Endothelial cell of umbilical vein (primary cell): ENCODE results near the gene CCL4. TPM values are rescaled to one million over a fixed set of nuclear protein-coding genes. Genes with fewer than 3 reads are reported as not detected.

Experiments
- BruUV-seq: library from RNA; stranded (reverse); fragments of 400-500 nt; replicated peaks from 2 replicates; lab custom pipeline; 2021; lab: Mats Ljungman, UMichigan
- CTCF ChIA-PET: fragments of 300-600, 350-600 bp; sonication (Branson Sonifier 250); formaldehyde crosslinking; loops from one replicate; lab custom pipeline; 2021; ENCODE audit warnings: antibody characterized with exemption, inconsistent platforms; lab: Charles Lee
- POLR2A ChIA-PET: fragments of 300-600, 350-600 bp; sonication (Branson Sonifier 250); formaldehyde crosslinking; loops from one replicate; lab custom pipeline; 2021; ENCODE audit warnings: antibody characterized with exemption, inconsistent platforms; lab: Charles Lee
- DNase-seq: peaks from one replicate; pipeline ENCODE4 v3.0.0-alpha.2; 2011; ENCODE audit warnings: low read depth, low spot score
- FAIRE-seq: peaks from 2 replicates; lab custom pipeline; 2011; peaks lifted over from hg19 to GRCh38; lab: Jason Lieb, UNC
- H2AFZ ChIP-seq: 2 replicates; pipeline ENCODE4 v1.6.0; 2012; ENCODE audit warnings: low read depth, low read length, control low read depth, inconsistent platforms
- H3K27ac ChIP-seq: 2 replicates; pipeline ENCODE4 v1.5.1; 2011; ENCODE audit warnings: low read depth, mild to moderate bottlenecking, control low read depth, low read length, moderate library complexity; ENCODE audit not compliant: insufficient read depth
- H3K27me3 ChIP-seq, 2 experiments: 2 replicates each; pipeline versions ENCODE4 v1.6.0 to v1.6.1; 2011; ENCODE audit warnings: low read length in 2 of 2, mixed read lengths in 1 of 2; ENCODE audit not compliant: control insufficient read depth in 2 of 2, insufficient read depth in 2 of 2
- H3K36me3 ChIP-seq, 2 experiments: 2 replicates in 1 of 2; 3 replicates in 1 of 2; pipeline ENCODE4 v1.5.1; 2011; ENCODE audit warnings: low read length in 2 of 2, mild to moderate bottlenecking in 1 of 2, moderate library complexity in 1 of 2; ENCODE audit not compliant: control insufficient read depth in 2 of 2, insufficient read depth in 2 of 2; ENCODE audit errors: extremely low read depth in 1 of 2
- H3K4me1 ChIP-seq: 3 replicates; pipeline ENCODE4 v1.5.1; 2011; ENCODE audit warnings: mild to moderate bottlenecking, low read length; ENCODE audit not compliant: control insufficient read depth, insufficient read depth; ENCODE audit errors: extremely low read depth
- H3K4me2 ChIP-seq: 2 replicates; pipeline ENCODE4 v1.6.1; 2011; ENCODE audit warnings: low read length, control low read depth, mixed read lengths; ENCODE audit not compliant: insufficient read depth
- H3K4me3 ChIP-seq, 3 experiments: fragments of 200-600 bp in 1 of 3; sonication (generic), shearing (Covaris generic) in 1 of 3; replicated peaks in 1 of 3; 2 replicates each; pipeline ENCODE4 v1.5.1; 2011 to 2016; ENCODE audit warnings: control low read depth in 3 of 3, low read length in 3 of 3, mild to moderate bottlenecking in 2 of 3, inconsistent platforms in 1 of 3, low read depth in 1 of 3, moderate library complexity in 1 of 3; ENCODE audit not compliant: insufficient read depth in 1 of 3
- H3K79me2 ChIP-seq: 2 replicates; pipeline ENCODE4 v1.6.0; 2012; ENCODE audit warnings: low read length, inconsistent platforms; ENCODE audit not compliant: control insufficient read depth, insufficient read depth
- H3K9ac ChIP-seq: replicated peaks from 2 replicates; pipeline ENCODE3; 2011; ENCODE audit warnings: low read length, control low read depth; ENCODE audit not compliant: insufficient read depth; ENCODE audit errors: extremely low read depth
- H3K9me1 ChIP-seq: replicated peaks from 3 replicates; pipeline ENCODE4 v1.6.0; 2011; ENCODE audit warnings: mild to moderate bottlenecking, low read length; ENCODE audit not compliant: control insufficient read depth, insufficient read depth; ENCODE audit errors: extremely low read depth
- H3K9me3 ChIP-seq: replicated peaks from 2 replicates; pipeline ENCODE4 v1.5.1; 2012; ENCODE audit warnings: low read length, inconsistent platforms; ENCODE audit not compliant: control insufficient read depth, insufficient read depth
- H4K20me1 ChIP-seq: replicated peaks from 2 replicates; pipeline ENCODE3; 2011; ENCODE audit warnings: mild to moderate bottlenecking, low read length; ENCODE audit not compliant: control insufficient read depth, insufficient read depth; ENCODE audit errors: extremely low read depth
- EZH2 ChIP-seq: IDR thresholded peaks from 2 replicates; pipeline ENCODE4 v1.6.1; 2012; ENCODE audit warnings: borderline replicate concordance, low read depth, mild to moderate bottlenecking, moderate library complexity, low read length, inconsistent platforms; ENCODE audit not compliant: severe bottlenecking
- FOS ChIP-seq: IDR thresholded peaks from 2 replicates; pipeline ENCODE4 v1.6.1; 2011; ENCODE audit warnings: mild to moderate bottlenecking, low read length, moderate library complexity, borderline replicate concordance; ENCODE audit not compliant: insufficient read depth
- GATA2 ChIP-seq: IDR thresholded peaks from 2 replicates; pipeline ENCODE4 v1.7.0; 2011; ENCODE audit warnings: low read depth, mild to moderate bottlenecking, moderate library complexity, mixed read lengths, low read length; ENCODE audit not compliant: insufficient read length, insufficient read depth
- JUN ChIP-seq: IDR thresholded peaks from 2 replicates; pipeline ENCODE4 v1.6.1; 2011; ENCODE audit warnings: borderline replicate concordance, low read depth; ENCODE audit not compliant: insufficient read length, insufficient read depth
- MYC ChIP-seq: IDR thresholded peaks from one replicate; pipeline ENCODE4 v1.6.1; 2011; ENCODE audit warnings: mild to moderate bottlenecking, low read depth, low read length
- POLR2A ChIP-seq: IDR thresholded peaks from 2 replicates; pipeline ENCODE4 v1.6.1; 2012; ENCODE audit warnings: low read depth, mild to moderate bottlenecking, control low read depth, low read length
- POLR2AphosphoS5 ChIP-seq: IDR thresholded peaks from 2 replicates; pipeline ENCODE4 v1.6.1; 2012; ENCODE audit warnings: low read depth, mild to moderate bottlenecking, control low read depth, low read length, moderate library complexity; ENCODE audit not compliant: insufficient read depth
- dilution Hi-C: fragments of 300-500 bp; cut with MboI; formaldehyde crosslinking; loops from one replicate; pipeline ENCODE4 v1.15.0; 2019; ENCODE audit warnings: low sequenced_read_pairs; ENCODE audit not compliant: extremely low pct_ligation_motif_present
- intact Hi-C: fragments of 100-400 bp; cut with micrococcal nuclease; formaldehyde crosslinking; loops from one replicate; pipeline ENCODE4 v1.10.0; 2022
- polyA plus RNA-seq, 4 experiments: library from polyadenylated mRNA; depleted of rRNA in 3 of 4; stranded (reverse) in 3 of 4; unstranded in 1 of 4; fragments of >200 nt; gene quantifications; 2 replicates each; pipeline versions ENCODE4 v1.2.1 to v1.2.3, GENCODE V29; 2011 to 2012; ENCODE audit warnings: missing spikeins in 1 of 4
- total RNA-seq: library from RNA; stranded (reverse); gene quantifications from 2 replicates; pipeline ENCODE4 v1.2.3, GENCODE V29; 2021
- TF ChIP-seq, protein P1 (sequence below): IDR thresholded peaks from 2 replicates; pipeline ENCODE4 v1.6.1; 2011; ENCODE audit not compliant: insufficient read depth, insufficient read length
- TF ChIP-seq, protein P2 (sequence below), 2 donors: IDR thresholded peaks; 1 replicate in 1 of 2; 2 replicates in 1 of 2; pipeline ENCODE4 v1.5.1; 2011; ENCODE audit warnings: low read length in 2 of 2, mild to moderate bottlenecking in 2 of 2, moderate library complexity in 2 of 2, control low read depth in 1 of 2, inconsistent platforms in 1 of 2, low read depth in 1 of 2; ENCODE audit not compliant: insufficient read depth in 1 of 2; ENCODE audit errors: extremely low read depth in 1 of 2

The CCL4 gene
- total and polyA plus RNA-seq, 2 donors (not counting 3 experiments of a cell fraction or from before 2014, with no cell fraction given) = not detected

- no peaks in the 10 kb centered on the region for H3K36me3 ChIP-seq
- no TSS peak for BruUV-seq
- no peaks in the 10 kb centered on the region for H3K9me1 ChIP-seq
- H3K9ac ChIP-seq = no peak overlapping the region
- H3K9me3 ChIP-seq = no peaks in the 10 kb centered on the region
- FAIRE-seq (no peak), DNase-seq (no peak)
- H4K20me1 ChIP-seq = no peaks in the 10 kb centered on the region
- no peaks in the 10 kb centered on the region for H3K4me1 ChIP-seq
- ChIA-PET CTCF (no interaction called here), POLR2A (no interaction called here)
- H2AFZ ChIP-seq = no peak overlapping the region
- peaks cover 0 to under 1% of the 10 kb centered on the region in 2 experiments for H3K27me3 ChIP-seq
- no peak overlapping the region for H3K27ac ChIP-seq
- dilution Hi-C loops (no loop called here), intact Hi-C loops (no loop called here)
- no peak overlapping the region for H3K4me2 ChIP-seq
- no peak overlapping the region for H3K4me3 ChIP-seq
- TF ChIP-seq POLR2AphosphoS5 = no peak
- TF ChIP-seq, protein P1, sequence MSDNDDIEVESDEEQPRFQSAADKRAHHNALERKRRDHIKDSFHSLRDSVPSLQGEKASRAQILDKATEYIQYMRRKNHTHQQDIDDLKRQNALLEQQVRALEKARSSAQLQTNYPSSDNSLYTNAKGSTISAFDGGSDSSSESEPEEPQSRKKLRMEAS = no peak
- TF ChIP-seq JUN = no peak
- TF ChIP-seq, protein P2, sequence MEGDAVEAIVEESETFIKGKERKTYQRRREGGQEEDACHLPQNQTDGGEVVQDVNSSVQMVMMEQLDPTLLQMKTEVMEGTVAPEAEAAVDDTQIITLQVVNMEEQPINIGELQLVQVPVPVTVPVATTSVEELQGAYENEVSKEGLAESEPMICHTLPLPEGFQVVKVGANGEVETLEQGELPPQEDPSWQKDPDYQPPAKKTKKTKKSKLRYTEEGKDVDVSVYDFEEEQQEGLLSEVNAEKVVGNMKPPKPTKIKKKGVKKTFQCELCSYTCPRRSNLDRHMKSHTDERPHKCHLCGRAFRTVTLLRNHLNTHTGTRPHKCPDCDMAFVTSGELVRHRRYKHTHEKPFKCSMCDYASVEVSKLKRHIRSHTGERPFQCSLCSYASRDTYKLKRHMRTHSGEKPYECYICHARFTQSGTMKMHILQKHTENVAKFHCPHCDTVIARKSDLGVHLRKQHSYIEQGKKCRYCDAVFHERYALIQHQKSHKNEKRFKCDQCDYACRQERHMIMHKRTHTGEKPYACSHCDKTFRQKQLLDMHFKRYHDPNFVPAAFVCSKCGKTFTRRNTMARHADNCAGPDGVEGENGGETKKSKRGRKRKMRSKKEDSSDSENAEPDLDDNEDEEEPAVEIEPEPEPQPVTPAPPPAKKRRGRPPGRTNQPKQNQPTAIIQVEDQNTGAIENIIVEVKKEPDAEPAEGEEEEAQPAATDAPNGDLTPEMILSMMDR (IDR thresholded peaks at IDR 0.05; ENCODE audit: extremely low read depth in 1 of 2, insufficient read depth in 1 of 2, low read depth in 1 of 2, low read length in 2 of 2) = no peak
- TF ChIP-seq POLR2A = no peak
- no peak for TF ChIP-seq FOS
- no peak for TF ChIP-seq GATA2
- TF ChIP-seq MYC = no peak
- no peak for TF ChIP-seq EZH2
- no peaks in the 10 kb centered on the region for H3K79me2 ChIP-seq
Measured at GRCh38 chr17:36127199-36127893, 23.7 kb downstream of the CCL4 start.
